H9 (cell line): ENCODE measurements around the gene YJU2. TPM values are rescaled to one million over a fixed set of nuclear protein-coding genes. Genes with fewer than 3 reads are reported as not detected.

ENCODE experiments used
- DNase-seq: peaks from one replicate; pipeline ENCODE4 v3.0.0-alpha.2; 2017
- H2AFZ ChIP-seq: one replicate; pipeline ENCODE4 v1.6.1; 2013; ENCODE audit warnings: mild to moderate bottlenecking, low read length, control low read depth, moderate library complexity
- H2AK5ac ChIP-seq: 2 replicates; pipeline ENCODE4 v1.6.1; 2013; ENCODE audit warnings: low read length, control low read depth, mixed read lengths; ENCODE audit not compliant: insufficient read length
- H2BK120ac ChIP-seq: one replicate; pipeline ENCODE4 v1.6.1; 2013; ENCODE audit warnings: low read depth, mild to moderate bottlenecking, low read length, control low read depth, inconsistent platforms; ENCODE audit not compliant: poor library complexity, severe bottlenecking
- H2BK12ac ChIP-seq: 2 replicates; pipeline ENCODE4 v1.6.1; 2013; ENCODE audit warnings: low read length, control low read depth, mixed read lengths, low read depth; ENCODE audit not compliant: insufficient read length
- H2BK15ac ChIP-seq: 2 replicates; pipeline ENCODE4 v1.6.1; 2013; ENCODE audit warnings: low read depth, low read length, control low read depth
- H2BK20ac ChIP-seq: one replicate; pipeline ENCODE4 v1.6.1; 2013; ENCODE audit warnings: low read depth, mild to moderate bottlenecking, low read length, control low read depth, inconsistent platforms; ENCODE audit not compliant: poor library complexity, severe bottlenecking
- H2BK5ac ChIP-seq: 2 replicates; pipeline ENCODE4 v1.6.1; 2013; ENCODE audit warnings: low read length, control low read depth, mixed read lengths; ENCODE audit not compliant: insufficient read length
- H3K14ac ChIP-seq: 2 replicates; pipeline ENCODE4 v1.6.1; 2013; ENCODE audit warnings: low read length, control low read depth; ENCODE audit not compliant: insufficient read depth
- H3K18ac ChIP-seq: 2 replicates; pipeline ENCODE4 v1.6.1; 2013; ENCODE audit warnings: low read depth, mild to moderate bottlenecking, mixed read lengths, low read length, control low read depth; ENCODE audit not compliant: insufficient read length
- H3K23ac ChIP-seq: 2 replicates; pipeline ENCODE4 v1.6.1; 2013; ENCODE audit warnings: low read length, control low read depth, mixed read lengths, low read depth; ENCODE audit not compliant: insufficient read length
- H3K23me2 ChIP-seq: 2 replicates; pipeline ENCODE4 v1.6.1; 2013; ENCODE audit warnings: low read depth, mild to moderate bottlenecking, mixed read lengths, low read length, control low read depth; ENCODE audit not compliant: insufficient read length, poor library complexity, severe bottlenecking
- H3K27ac ChIP-seq: 2 replicates; pipeline ENCODE4 v1.5.1; 2013; ENCODE audit warnings: low read length, control low read depth, mixed read lengths, low read depth; ENCODE audit not compliant: insufficient read length
- H3K27me3 ChIP-seq: 2 replicates; pipeline ENCODE4 v1.6.1; 2013; ENCODE audit warnings: low read length, control low read depth, inconsistent platforms; ENCODE audit not compliant: insufficient read depth
- H3K4ac ChIP-seq: 2 replicates; pipeline ENCODE4 v1.6.1; 2013; ENCODE audit warnings: low read depth, mild to moderate bottlenecking, control low read depth, inconsistent platforms, low read length, moderate library complexity
- H3K4me1 ChIP-seq: 2 replicates; pipeline ENCODE4 v1.6.1; 2013; ENCODE audit warnings: low read length, control low read depth, inconsistent platforms; ENCODE audit not compliant: insufficient read depth
- H3K4me2 ChIP-seq: 2 replicates; pipeline ENCODE4 v1.6.1; 2013; ENCODE audit warnings: low read length, control low read depth, mixed read lengths; ENCODE audit not compliant: insufficient read length, insufficient read depth
- H3K56ac ChIP-seq: 2 replicates; pipeline ENCODE4 v1.6.1; 2013; ENCODE audit warnings: low read depth, mild to moderate bottlenecking, mixed read lengths, low read length, control low read depth; ENCODE audit not compliant: insufficient read length
- H3K79me1 ChIP-seq: 2 replicates; pipeline ENCODE4 v1.6.1; 2013; ENCODE audit warnings: low read depth, mild to moderate bottlenecking, moderate library complexity, low read length, control low read depth, inconsistent platforms; ENCODE audit not compliant: insufficient read depth, poor library complexity, severe bottlenecking
- H3K79me2 ChIP-seq: 2 replicates; pipeline ENCODE4 v1.6.1; 2013; ENCODE audit warnings: low read length, control low read depth, inconsistent platforms; ENCODE audit not compliant: insufficient read depth
- H3K9ac ChIP-seq: 2 replicates; pipeline ENCODE4 v1.6.1; 2013; ENCODE audit warnings: low read length, control low read depth, mixed read lengths; ENCODE audit not compliant: insufficient read length; ENCODE audit errors: extremely low read depth
- H3K9me3 ChIP-seq: one replicate; pipeline ENCODE4 v1.6.1; 2013; ENCODE audit warnings: low read depth, low read length, inconsistent platforms; ENCODE audit not compliant: control insufficient read depth
- H3T11ph ChIP-seq: one replicate; pipeline ENCODE4 v1.6.1; 2013; ENCODE audit warnings: mild to moderate bottlenecking, low read length, control low read depth, inconsistent platforms
- H4K20me1 ChIP-seq: one replicate; pipeline ENCODE4 v1.6.1; 2013; ENCODE audit not compliant: control insufficient read depth, insufficient read length, insufficient read depth
- H4K5ac ChIP-seq: 2 replicates; pipeline ENCODE4 v1.6.1; 2013; ENCODE audit warnings: low read depth, mild to moderate bottlenecking, mixed read lengths, low read length, control low read depth; ENCODE audit not compliant: insufficient read length
- H4K8ac ChIP-seq: replicated peaks from 2 replicates; pipeline ENCODE4 v1.6.1; 2013; ENCODE audit warnings: low read length, control low read depth, mixed read lengths, low read depth; ENCODE audit not compliant: insufficient read length
- H4K91ac ChIP-seq: 2 replicates; pipeline ENCODE4 v1.6.1; 2013; ENCODE audit warnings: low read depth, mild to moderate bottlenecking, moderate library complexity, mixed read lengths, low read length, control low read depth; ENCODE audit not compliant: insufficient read length
- H3K27ac Mint-ChIP-seq, 3 experiments: 2 replicates in 2 of 3; 3 replicates in 1 of 3; pipeline ENCODE4 v1.8.0; 2020 to 2021; ENCODE audit warnings: mixed read lengths in 3 of 3, mild to moderate bottlenecking in 1 of 3, moderate library complexity in 1 of 3
- H3K27me3 Mint-ChIP-seq: 2 replicates; pipeline ENCODE4 v1.8.0; 2021; ENCODE audit warnings: low read depth, mild to moderate bottlenecking, moderate library complexity, mixed read lengths
- H3K36me3 Mint-ChIP-seq, 3 experiments: 2 replicates in 2 of 3; 3 replicates in 1 of 3; pipeline ENCODE4 v1.8.0; 2020 to 2021; ENCODE audit warnings: low read depth in 3 of 3, mixed read lengths in 3 of 3; ENCODE audit not compliant: insufficient read depth in 1 of 3
- H3K4me1 Mint-ChIP-seq, 2 experiments: 2 replicates each; pipeline ENCODE4 v1.8.0; 2020; ENCODE audit warnings: mixed read lengths in 2 of 2
- H3K4me3 Mint-ChIP-seq, 2 experiments: 2 replicates in 1 of 2; 3 replicates in 1 of 2; pipeline ENCODE4 v1.8.0; 2020 to 2021; ENCODE audit warnings: mild to moderate bottlenecking in 2 of 2, mixed read lengths in 2 of 2, moderate library complexity in 1 of 2
- H3K9me3 Mint-ChIP-seq, 2 experiments: 2 replicates in 1 of 2; 3 replicates in 1 of 2; pipeline ENCODE4 v1.8.0; 2020; ENCODE audit warnings: mild to moderate bottlenecking in 2 of 2, mixed read lengths in 2 of 2, moderate library complexity in 1 of 2
- CTCF ChIP-seq: fragments of 200-600 bp; sonication (generic); conservative IDR thresholded peaks from 3 replicates; pipeline ENCODE4 v1.8.0; 2021; ENCODE audit warnings: antibody characterized with exemption, mild to moderate bottlenecking
- WGBS: extraction: QIAGEN DNeasy Blood & Tissue Kit; methylation state at CpG from one replicate; pipeline ENCODE4 v1.1.7; 2013; ENCODE audit warnings: missing lambda C conversion rate, low lambda C conversion rate, mixed read lengths; ENCODE audit not compliant: insufficient read length; ENCODE audit errors: extremely low coverage; 5-methylcytosine and 5-hydroxymethylcytosine counted together
- total RNA-seq: library from RNA; stranded (reverse); gene quantifications from 2 replicates; pipeline ENCODE4 v1.2.1, GENCODE V29; 2021

YJU2 gene
- total RNA-seq, 1 experiment from 2014 or later = 31.0 TPM

GRCh38 chr19:4304538-4305256 is 57.8 kb downstream of the YJU2 start, which contains the start of gene FSD1:
Gene FSD1 (plus strand): TSS chr19:4304598. CDS start chr19:4304747, 149 bp downstream.
- DNase-seq = peak; percentile 84
- Histone ChIP-seq H3K4me2 (peak within 1 kb of the TSS; percentile 5), H2BK15ac (no peak within 1 kb of the TSS), H2AFZ (no peak within 1 kb of the TSS), H3K9ac (no peak within 1 kb of the TSS), H3K9me3 (no peaks in the 10 kb centered on the region), H3K79me2 (no peaks in the 10 kb centered on the region), H2BK12ac (no peak within 1 kb of the TSS), H2AK5ac (no peak within 1 kb of the TSS), H4K8ac (no peak within 1 kb of the TSS), H2BK120ac (no peak within 1 kb of the TSS), H2BK5ac (no peak within 1 kb of the TSS), H3K23ac (no peak within 1 kb of the TSS), H4K20me1 (no peaks in the 10 kb centered on the region), H3K4me1 (no peaks in the 10 kb centered on the region), H3K27me3 (no peaks in the 10 kb centered on the region), H3K23me2 (no peaks in the 10 kb centered on the region), H3K27ac (no peak within 1 kb of the TSS), H4K91ac (no peak within 1 kb of the TSS), H3K56ac (no peak within 1 kb of the TSS), H3K4ac (no peak within 1 kb of the TSS), H2BK20ac (no peak within 1 kb of the TSS), H4K5ac (no peak within 1 kb of the TSS), H3K79me1 (no peaks in the 10 kb centered on the region), H3K18ac (no peak within 1 kb of the TSS), H3K14ac (no peak within 1 kb of the TSS), H3T11ph (no peak within 1 kb of the TSS)
- no peak for TF ChIP-seq CTCF
- no peaks in the 10 kb centered on the region; a peak in 2 of 5 replicates for H3K9me3 Mint-ChIP-seq
- peaks cover 10 to 20% of the 10 kb centered on the region in 2 experiments for H3K4me1 Mint-ChIP-seq
- no peak within 1 kb of the TSS; a peak in 1 of 7 replicates for H3K27ac Mint-ChIP-seq
- H3K36me3 Mint-ChIP-seq = peaks cover 16 to 38% (median 31%) of the 10 kb centered on the region in 3 experiments; a peak in 6 of 7 replicates
- H3K27me3 Mint-ChIP-seq = peaks cover 10% of the 10 kb centered on the region
- WGBS = no CpG with 5 or more reads among the region's 63 CpGs
- H3K4me3 Mint-ChIP-seq = peak within 1 kb of the TSS; percentile 64 to 77
